ENCODE results near the gene TMTC1.

TMTC1 gene

GRCh38 chr12:29778531-29778930, 5.2 kb downstream of the TMTC1 start:
- DNase-seq = no peak

GRCh38 chr12:29773076-29773475, 10.7 kb downstream of the TMTC1 start:
- no peak for DNase-seq

- no peak for DNase-seq
Measured at GRCh38 chr12:29771786-29772185, 12.0 kb downstream of the TMTC1 start.

GRCh38 chr12:29771165-29771564, 12.6 kb downstream of the TMTC1 start:
- DNase-seq = no peak

- DNase-seq = no peak
Measured at GRCh38 chr12:29769162-29769858, 14.4 kb downstream of the TMTC1 start.

GRCh38 chr12:29768372-29768771, 15.4 kb downstream of the TMTC1 start:
- DNase-seq = no peak

- DNase-seq = no peak
Measured at GRCh38 chr12:29763301-29763683, 20.4 kb downstream of the TMTC1 start.

GRCh38 chr12:29762637-29763300, 21.0 kb downstream of the TMTC1 start:
- no peak for DNase-seq

GRCh38 chr12:29759950-29760349, 23.8 kb downstream of the TMTC1 start:
- no peak for DNase-seq

- DNase-seq = no peak
Measured at GRCh38 chr12:29756741-29757390, 26.9 kb downstream of the TMTC1 start.

- DNase-seq = no peak
Measured at GRCh38 chr12:29754235-29755189, 29.2 kb downstream of the TMTC1 start.

GRCh38 chr12:29752121-29752520, 31.6 kb downstream of the TMTC1 start:
- no peak for DNase-seq

GRCh38 chr12:29751676-29752075, 32.1 kb downstream of the TMTC1 start:
- DNase-seq = no peak

GRCh38 chr12:29750928-29751220, 32.9 kb downstream of the TMTC1 start:
- no peak for DNase-seq

- DNase-seq = no peak
Measured at GRCh38 chr12:29750131-29750927, 33.4 kb downstream of the TMTC1 start.

- no peak for DNase-seq
Measured at GRCh38 chr12:29744365-29744764, 39.4 kb downstream of the TMTC1 start.

GRCh38 chr12:29743801-29744200, 39.9 kb downstream of the TMTC1 start:
- DNase-seq = no peak

- DNase-seq = no peak
Measured at GRCh38 chr12:29743077-29743476, 40.7 kb downstream of the TMTC1 start.

- DNase-seq = no peak
Measured at GRCh38 chr12:29742646-29743045, 41.1 kb downstream of the TMTC1 start.

GRCh38 chr12:29741342-29742241, 42.1 kb downstream of the TMTC1 start:
- DNase-seq = no peak

- no peak for DNase-seq
Measured at GRCh38 chr12:29739279-29739991, 44.3 kb downstream of the TMTC1 start.

Data from CD4-positive, alpha-beta T cell treated with Interleukin-4 for 1 hour (primary cell).